ENCODE results near the gene NCAPD3. TPM values are rescaled to one million over a fixed set of nuclear protein-coding genes. Genes with fewer than 3 reads are reported as not detected.

Gene NCAPD3
- total and polyA plus RNA-seq, 2 donors (not counting 1 experiment from before 2014, with no cell fraction given) = 12.9 to 32.2 TPM

- Histone ChIP-seq H3K79me2 (ENCODE audit: control insufficient read depth, insufficient read depth, low read length) (peaks cover 5% of the 10 kb centered on the region), H3K4me3 (ENCODE audit: control extremely low read depth in 1 of 5, extremely low read depth in 1 of 5, insufficient read depth in 1 of 5, low read depth in 2 of 5, low read length in 4 of 5) (no peak overlapping the region), H3K9me3 (ENCODE audit: control extremely low read depth in 1 of 3, control insufficient read depth in 2 of 3, insufficient read depth in 1 of 3, low read length in 2 of 3) (peaks cover 4 to 31% (median 6%) of the 10 kb centered on the region in 3 donors), H4K20me1 (ENCODE audit: control insufficient read depth, insufficient read depth, low read length, poor library complexity, severe bottlenecking) (no peaks in the 10 kb centered on the region), H3K9ac (ENCODE audit: low read length) (no peak overlapping the region), H3K27me3 (replicated peaks in 1 of 4; ENCODE audit: control extremely low read depth in 1 of 4, control insufficient read depth in 3 of 4, insufficient read depth in 4 of 4, low read length in 3 of 4) (no peaks in the 10 kb centered on the region), H3K4me2 (replicated peaks; ENCODE audit: low read depth, low read length, poor library complexity, severe bottlenecking) (no peak overlapping the region), H3K27ac (ENCODE audit: low read length in 2 of 2) (no peak overlapping the region), H3K4me1 (ENCODE audit: control insufficient read depth in 2 of 2, insufficient read depth in 2 of 2, low read length in 2 of 2) (no peaks in the 10 kb centered on the region), H2AFZ (ENCODE audit: insufficient read depth, low read depth, low read length, poor library complexity, severe bottlenecking) (no peak overlapping the region), H3K36me3 (replicated peaks in 1 of 2; ENCODE audit: control extremely low read depth in 1 of 2, control insufficient read depth in 1 of 2, extremely low read depth in 1 of 2, insufficient read depth in 2 of 2, low read length in 1 of 2) (no peaks in the 10 kb centered on the region)
- CTCF ChIA-PET = interaction anchor here (1.5 kb wide), 1 partner anchor 81 kb away, joined by 5 read pairs; no protein-coding TSS in a partner anchor
- intact Hi-C loops (cut with micrococcal nuclease) = no loop called here
- no peak overlapping the region for H3K27ac Mint-ChIP-seq
- POLR2A ChIA-PET = no interaction called here
- H3K4me3 Mint-ChIP-seq = no peak overlapping the region
- H3K4me1 Mint-ChIP-seq = no peaks in the 10 kb centered on the region
- H3K27me3 Mint-ChIP-seq = peaks cover 5% of the 10 kb centered on the region
- no peak for DNase-seq
- ATAC-seq (ENCODE audit: low read depth) = no peak
- 100% methylated on average over 1 of the region's 2 CpGs for WGBS (ENCODE audit: insufficient coverage)
- TF ChIP-seq EZH2 (IDR thresholded peaks at IDR 0.05; ENCODE audit: borderline replicate concordance, insufficient read depth, low read depth, low read length, poor library complexity, severe bottlenecking) (no peak), CTCF (IDR thresholded peaks at IDR 0.05) (no peak)
- peaks cover 14% of the 10 kb centered on the region for H3K9me3 Mint-ChIP-seq (ENCODE audit: insufficient read depth)
Measured at GRCh38 chr11:134131628-134132244, 92.0 kb downstream of the NCAPD3 start.

- H3K9ac ChIP-seq (ENCODE audit: low read length) = no peak overlapping the region
- ChIA-PET POLR2A (no interaction called here), CTCF (interaction anchor here (1.8 to 2.1 kb wide), 2 partner anchors 9 to 13 kb away, joined by 4 to 6 read pairs; no protein-coding TSS in a partner anchor)
- no peak for TF ChIP-seq CTCF (IDR thresholded peaks at IDR 0.05)
- no peak for TF ChIP-seq EZH2 (IDR thresholded peaks at IDR 0.05; ENCODE audit: borderline replicate concordance, insufficient read depth, low read depth, low read length, poor library complexity, severe bottlenecking)
- H4K20me1 ChIP-seq (ENCODE audit: control insufficient read depth, insufficient read depth, low read length, poor library complexity, severe bottlenecking) = peaks cover 19% of the 10 kb centered on the region
- no peak overlapping the region for H3K4me3 ChIP-seq (ENCODE audit: control extremely low read depth in 1 of 5, extremely low read depth in 1 of 5, insufficient read depth in 1 of 5, low read depth in 2 of 5, low read length in 4 of 5)
- intact Hi-C loops (cut with micrococcal nuclease) = no loop called here
- no peak overlapping the region for H3K4me3 Mint-ChIP-seq
- DNase-seq (no peak), ATAC-seq (ENCODE audit: low read depth) (no peak)
- peaks cover 23% of the 10 kb centered on the region for H3K4me1 Mint-ChIP-seq
- no peak overlapping the region for H3K4me2 ChIP-seq (replicated peaks; ENCODE audit: low read depth, low read length, poor library complexity, severe bottlenecking)
- no peak overlapping the region for H3K27ac Mint-ChIP-seq
- 86% methylated on average over 1 of the region's 1 CpG for WGBS (ENCODE audit: insufficient coverage)
- H3K36me3 ChIP-seq (replicated peaks in 1 of 2; ENCODE audit: control extremely low read depth in 1 of 2, control insufficient read depth in 1 of 2, extremely low read depth in 1 of 2, insufficient read depth in 2 of 2, low read length in 1 of 2) = no peaks in the 10 kb centered on the region
- H3K9me3 Mint-ChIP-seq (ENCODE audit: insufficient read depth) = peaks cover 2% of the 10 kb centered on the region
- peaks cover 2 to 10% (median 4%) of the 10 kb centered on the region in 3 donors for H3K9me3 ChIP-seq (ENCODE audit: control extremely low read depth in 1 of 3, control insufficient read depth in 2 of 3, insufficient read depth in 1 of 3, low read length in 2 of 3)
- H2AFZ ChIP-seq (ENCODE audit: insufficient read depth, low read depth, low read length, poor library complexity, severe bottlenecking) = no peak overlapping the region
- no peak overlapping the region for H3K27ac ChIP-seq (ENCODE audit: low read length in 2 of 2)
- H3K27me3 Mint-ChIP-seq = peaks cover 33% of the 10 kb centered on the region
- no peaks in the 10 kb centered on the region for H3K79me2 ChIP-seq (ENCODE audit: control insufficient read depth, insufficient read depth, low read length)
- H3K27me3 ChIP-seq (replicated peaks in 1 of 4; ENCODE audit: control extremely low read depth in 1 of 4, control insufficient read depth in 3 of 4, insufficient read depth in 4 of 4, low read length in 3 of 4) = peaks cover 0 to 9% (median 6%) of the 10 kb centered on the region in 4 experiments
- peaks cover 8 to 11% of the 10 kb centered on the region in 2 donors for H3K4me1 ChIP-seq (ENCODE audit: control insufficient read depth in 2 of 2, insufficient read depth in 2 of 2, low read length in 2 of 2)
Measured at GRCh38 chr11:134126217-134126822, 97.4 kb downstream of the NCAPD3 start.
